ENCODE data around the gene GJA4.

- no peak for TF ChIP-seq CTCF (conservative IDR thresholded peaks at IDR 0.05; ENCODE audit: low read length)
- TF ChIP-seq EZH2phosphoT487 (IDR thresholded peaks at IDR 0.05; ENCODE audit: borderline replicate concordance, low read depth, low read length) = no peak
These were observed 11.0 kb downstream of the GJA4 start for GRCh38 chr1:34803770-34804169.
